K562 (cell line): Measurements from ENCODE around the gene MAP2. TPM values are rescaled to one million over a fixed set of nuclear protein-coding genes. Genes with fewer than 3 reads are reported as not detected.

Experiments
- ATAC-seq: fragments of 200-7000 bp; cut with Tn5 transposase; 3 replicates; pipeline ENCODE4 v1.9.1; 2020; ENCODE audit warnings: moderate library complexity
- BruUV-seq: library from RNA; stranded (reverse); fragments of 400-500 nt; replicated peaks from 2 replicates; lab custom pipeline; 2021; lab: Mats Ljungman, UMichigan
- CTCF ChIA-PET: fragments of 300-600 bp; formaldehyde crosslinking; extraction: SDS; loops from one replicate; lab custom pipeline; 2021; ENCODE audit warnings: low intra/inter-chr PET ratio; lab: Yijun Ruan, JAX
- POLR2A ChIA-PET: fragments of 300-600, 350-650 bp; sonication (Branson Sonifier 250); formaldehyde crosslinking; extraction: SDS; loops from one replicate; lab custom pipeline; 2021; ENCODE audit warnings: antibody characterized with exemption, inconsistent platforms; lab: Yijun Ruan, JAX
- DNase-seq, 4 experiments: peaks; one replicate each; pipeline versions ENCODE4 v3.0.0 to v3.0.0-alpha.2; 2011 to 2018; ENCODE audit warnings: low spot score in 3 of 4, mixed read lengths in 3 of 4; ENCODE audit errors: extremely low read depth in 1 of 4
- FAIRE-seq: peaks from 2 replicates; lab custom pipeline; 2011; peaks lifted over from hg19 to GRCh38; lab: Jason Lieb, UNC
- H2AFZ ChIP-seq: 2 replicates; pipeline ENCODE4 v1.6.0; 2011; ENCODE audit warnings: low read depth, low read length, control low read depth, inconsistent platforms
- H3K27ac ChIP-seq: fragments of 200-600 bp; 3 replicates; pipeline ENCODE4 v1.8.0; 2011; ENCODE audit warnings: low read depth, mild to moderate bottlenecking, control low read depth, inconsistent platforms, low read length, moderate library complexity, mixed read lengths; ENCODE audit errors: extremely low read depth
- H3K27me3 ChIP-seq, 2 experiments: fragments of 300-600 bp in 1 of 2; 2 replicates in 1 of 2; 3 replicates in 1 of 2; pipeline versions ENCODE4 v1.6.0 to v1.8.0; 2011; ENCODE audit warnings: inconsistent platforms in 2 of 2, low read length in 2 of 2, mild to moderate bottlenecking in 1 of 2, mixed read lengths in 1 of 2, moderate library complexity in 1 of 2; ENCODE audit not compliant: control insufficient read depth in 2 of 2, insufficient read depth in 2 of 2
- H3K36me3 ChIP-seq: fragments of 300-600 bp; 3 replicates; pipeline ENCODE4 v1.8.0; 2011; ENCODE audit warnings: mild to moderate bottlenecking, low read length, inconsistent platforms; ENCODE audit not compliant: control insufficient read depth, insufficient read depth
- H3K4me1 ChIP-seq, 2 experiments: fragments of 200-600 bp in 1 of 2; replicated peaks in 1 of 2; 2 replicates in 1 of 2; 3 replicates in 1 of 2; pipeline versions ENCODE4 v1.5.1 to v1.8.0; 2011; ENCODE audit warnings: inconsistent platforms in 2 of 2, low read length in 2 of 2, mild to moderate bottlenecking in 1 of 2, mixed read lengths in 1 of 2, moderate library complexity in 1 of 2; ENCODE audit not compliant: control insufficient read depth in 2 of 2, insufficient read depth in 2 of 2
- H3K4me2 ChIP-seq: 2 replicates; pipeline ENCODE4 v1.6.1; 2011; ENCODE audit warnings: low read length, control low read depth, inconsistent platforms, mixed read lengths; ENCODE audit not compliant: insufficient read depth
- H3K4me3 ChIP-seq: fragments of 200-600 bp; sonication (generic), shearing (Covaris generic); 2 replicates; pipeline ENCODE4 v1.5.1; 2016; ENCODE audit warnings: control low read depth, inconsistent platforms
- H3K79me2 ChIP-seq: fragments of 200-600 bp; 3 replicates; pipeline ENCODE4 v1.8.0; 2011; ENCODE audit warnings: low read length, inconsistent platforms; ENCODE audit not compliant: control insufficient read depth, insufficient read depth
- H3K9ac ChIP-seq, 2 experiments: 2 replicates each; pipeline versions ENCODE4 v1.6.0 to v1.6.1; 2011; ENCODE audit warnings: low read depth in 2 of 2, low read length in 2 of 2, control low read depth in 1 of 2, inconsistent platforms in 1 of 2, mild to moderate bottlenecking in 1 of 2, mixed read lengths in 1 of 2; ENCODE audit not compliant: insufficient read depth in 1 of 2
- H3K9me1 ChIP-seq: one replicate; pipeline ENCODE4 v1.6.0; 2011; ENCODE audit warnings: inconsistent platforms, mild to moderate bottlenecking, low read length, moderate library complexity; ENCODE audit not compliant: control insufficient read depth, insufficient read depth
- H3K9me3 ChIP-seq: replicated peaks from 2 replicates; pipeline ENCODE4 v1.5.1; 2011; ENCODE audit warnings: low read depth, low read length, inconsistent platforms; ENCODE audit not compliant: control insufficient read depth, insufficient read depth
- H4K20me1 ChIP-seq: replicated peaks from 2 replicates; pipeline ENCODE4 v1.6.1; 2011; ENCODE audit warnings: low read length, inconsistent platforms, mixed read lengths; ENCODE audit not compliant: control insufficient read depth, insufficient read depth
- ARID3B ChIP-seq: fragments of 250-450 bp; sonication (Bioruptor Pico); IDR thresholded peaks from 2 replicates; pipeline ENCODE4 v1.4.0; 2020; ENCODE audit warnings: borderline replicate concordance
- ELF1 ChIP-seq: fragments of 200-800 bp; sonication (Bioruptor generic); IDR thresholded peaks from 2 replicates; pipeline ENCODE4 v1.6.1; 2016; ENCODE audit warnings: missing genetic modification characterization, missing compliant biosample characterization
- HNRNPH1 ChIP-seq: fragments of 200-400 bp; formaldehyde crosslinking; optimal IDR thresholded peaks from 2 replicates; pipeline ENCODE3; 2017; ENCODE audit warnings: low read depth, mild to moderate bottlenecking, low read length, moderate library complexity
- LCOR ChIP-seq: sonication (generic); formaldehyde crosslinking; IDR thresholded peaks from 2 replicates; pipeline ENCODE4 v1.8.0; 2022; ENCODE audit warnings: mild to moderate bottlenecking, missing genetic modification reagents
- MECOM ChIP-seq: fragments of 250-450 bp; sonication (Bioruptor Pico); IDR thresholded peaks from 2 replicates; pipeline ENCODE4 v1.8.0; 2022; ENCODE audit warnings: inconsistent platforms
- NFIC ChIP-seq: fragments of 450-650 bp; IDR thresholded peaks from 2 replicates; pipeline ENCODE4 v1.6.1; 2017; ENCODE audit warnings: mild to moderate bottlenecking, inconsistent platforms
- PHB2 ChIP-seq: fragments of 450-650 bp; IDR thresholded peaks from 2 replicates; pipeline ENCODE4 v1.6.1; 2017; ENCODE audit warnings: low read depth
- RBM15 ChIP-seq: fragments of 200-400 bp; formaldehyde crosslinking; IDR thresholded peaks from 2 replicates; pipeline ENCODE4 v1.6.1; 2018; ENCODE audit warnings: mild to moderate bottlenecking, low read length, moderate library complexity; ENCODE audit not compliant: insufficient read depth
- RBM22 ChIP-seq: fragments of 200-400 bp; formaldehyde crosslinking; IDR thresholded peaks from 2 replicates; pipeline ENCODE4 v1.6.1; 2018; ENCODE audit warnings: low read length, low read depth; ENCODE audit not compliant: poor library complexity, severe bottlenecking
- RBM34 ChIP-seq: fragments of 200-400 bp; formaldehyde crosslinking; IDR thresholded peaks from 2 replicates; pipeline ENCODE4 v1.6.1; 2018; ENCODE audit warnings: low read length, borderline replicate concordance; ENCODE audit not compliant: insufficient read depth
- SRSF1 ChIP-seq: fragments of 200-400 bp; formaldehyde crosslinking; IDR thresholded peaks from 2 replicates; pipeline ENCODE4 v1.6.1; 2017; ENCODE audit warnings: mild to moderate bottlenecking, low read depth, low read length, moderate library complexity
- ZNF77 ChIP-seq: fragments of 250-450 bp; sonication (Bioruptor Pico); IDR thresholded peaks from 2 replicates; pipeline ENCODE4 v1.5.0; 2020
- WGBS: fragments of 100-300 bp; shearing (Covaris generic); methylation state at CpG from one replicate; pipeline ENCODE4 v1.1.6; 2016; ENCODE audit warnings: low coverage, mixed read lengths; ENCODE audit not compliant: insufficient coverage; ENCODE audit errors: missing lambda C conversion rate; 5-methylcytosine and 5-hydroxymethylcytosine counted together
- in situ Hi-C: fragments of 300-500 bp; cut with MboI; formaldehyde crosslinking; loops from 4 replicates; pipeline ENCODE4 v1.15.0; 2018; ENCODE audit warnings: inconsistent platforms, mixed read lengths
- intact Hi-C: fragments of 100-400 bp; cut with micrococcal nuclease; formaldehyde crosslinking; loops from 2 replicates; pipeline ENCODE4 v1.14.2; 2022
- polyA plus RNA-seq, 8 experiments: library from polyadenylated mRNA; depleted of rRNA in 4 of 8; stranded (reverse) in 5 of 8; unstranded in 3 of 8; fragments of >200 nt; fragmentation: Nextera tagmentation in 2 of 8; fragmentation: Illumina TruSeq in 1 of 8; extraction: Ambion mirVana in 2 of 8; extraction: Trizol in 1 of 8; gene quantifications; 2 replicates each; pipeline versions ENCODE4 v1.2.1 to v1.2.3, GENCODE V29; 2011 to 2014; ENCODE audit warnings: inconsistent platforms in 1 of 8, missing spikeins in 1 of 8
- total RNA-seq, 7 experiments: library from RNA; depleted of rRNA in 6 of 7; stranded (reverse); fragments of >200 nt in 6 of 7; fragmentation: Illumina TruSeq in 2 of 7; extraction: Trizol in 2 of 7; gene quantifications; 2 replicates each; pipeline versions ENCODE4 v1.2.1 to v1.2.3, GENCODE V29; 2011 to 2021; ENCODE audit warnings: low replicate concordance in 1 of 7
- TF ChIP-seq, protein P1 (sequence below): sonication (generic); formaldehyde crosslinking; IDR thresholded peaks from 2 replicates; pipeline ENCODE4 v1.5.0; 2020; ENCODE audit warnings: missing genetic modification reagents
- TF ChIP-seq, protein P2 (sequence below): fragments of 150-350 bp; IDR thresholded peaks from 2 replicates; pipeline ENCODE4 v1.6.1; 2014; ENCODE audit warnings: low read depth, mild to moderate bottlenecking, low read length, borderline replicate concordance

Gene MAP2
- total and polyA plus RNA-seq, 9 of the 15 experiments (the other 6 are each of a cell fraction or from before 2014, with no cell fraction given) = 0.13 TPM; not detected in 8

DNA sequence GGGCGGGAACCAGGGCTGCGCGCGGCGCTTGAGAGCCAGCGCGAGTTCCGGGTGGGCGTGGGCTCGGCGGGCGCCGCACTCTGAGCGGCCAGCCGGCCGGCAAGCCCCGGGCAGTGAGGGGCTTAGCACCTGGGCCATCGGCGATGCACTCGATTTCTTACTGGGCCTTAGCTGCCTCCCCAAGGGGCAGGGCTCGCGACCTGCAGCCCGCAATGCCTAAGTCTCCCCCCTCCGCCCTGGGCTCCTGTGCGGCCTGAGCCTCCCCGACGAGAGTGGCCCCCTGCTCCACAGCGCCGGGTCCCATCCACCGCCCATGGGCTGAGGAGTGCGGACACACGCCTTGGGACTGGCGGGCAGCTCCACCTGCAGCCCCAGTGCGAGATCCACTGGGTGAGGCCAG, 36.5 kb upstream of the MAP2 start:
- Histone ChIP-seq H3K36me3 (no peaks in the 10 kb centered on the region), H3K27ac (no peak overlapping the region), H2AFZ (no peak overlapping the region), H3K9ac (no peak overlapping the region), H3K79me2 (no peaks in the 10 kb centered on the region), H3K9me1 (no peaks in the 10 kb centered on the region), H3K4me2 (no peak overlapping the region), H3K9me3 (no peaks in the 10 kb centered on the region), H4K20me1 (no peaks in the 10 kb centered on the region), H3K4me1 (no peaks in the 10 kb centered on the region), H3K27me3 (no peaks in the 10 kb centered on the region), H3K4me3 (no peak overlapping the region)
- ChIA-PET POLR2A (no interaction called here), CTCF (no interaction called here)
- intact Hi-C loops (no loop called here), in situ Hi-C loops (no loop called here)
- ATAC-seq (no peak), FAIRE-seq (no peak), DNase-seq (no peak)
- BruUV-seq = no TSS peak
- WGBS = 5% methylated on average over 4 of the region's 34 CpGs
- TF ChIP-seq HNRNPH1 (no peak), RBM22 (no peak), ELF1 (tag) (no peak), ZNF77 (no peak), MECOM (CRISPR knock-in tag) (no peak), PHB2 (no peak), SRSF1 (no peak), NFIC (no peak), ARID3B (CRISPR knock-in tag) (no peak), RBM34 (no peak), RBM15 (no peak), LCOR (CRISPR knock-in tag) (no peak)
- TF ChIP-seq, protein P1, sequence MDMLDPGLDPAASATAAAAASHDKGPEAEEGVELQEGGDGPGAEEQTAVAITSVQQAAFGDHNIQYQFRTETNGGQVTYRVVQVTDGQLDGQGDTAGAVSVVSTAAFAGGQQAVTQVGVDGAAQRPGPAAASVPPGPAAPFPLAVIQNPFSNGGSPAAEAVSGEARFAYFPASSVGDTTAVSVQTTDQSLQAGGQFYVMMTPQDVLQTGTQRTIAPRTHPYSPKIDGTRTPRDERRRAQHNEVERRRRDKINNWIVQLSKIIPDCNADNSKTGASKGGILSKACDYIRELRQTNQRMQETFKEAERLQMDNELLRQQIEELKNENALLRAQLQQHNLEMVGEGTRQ (CRISPR knock-in tag) = no peak
- TF ChIP-seq, protein P2, sequence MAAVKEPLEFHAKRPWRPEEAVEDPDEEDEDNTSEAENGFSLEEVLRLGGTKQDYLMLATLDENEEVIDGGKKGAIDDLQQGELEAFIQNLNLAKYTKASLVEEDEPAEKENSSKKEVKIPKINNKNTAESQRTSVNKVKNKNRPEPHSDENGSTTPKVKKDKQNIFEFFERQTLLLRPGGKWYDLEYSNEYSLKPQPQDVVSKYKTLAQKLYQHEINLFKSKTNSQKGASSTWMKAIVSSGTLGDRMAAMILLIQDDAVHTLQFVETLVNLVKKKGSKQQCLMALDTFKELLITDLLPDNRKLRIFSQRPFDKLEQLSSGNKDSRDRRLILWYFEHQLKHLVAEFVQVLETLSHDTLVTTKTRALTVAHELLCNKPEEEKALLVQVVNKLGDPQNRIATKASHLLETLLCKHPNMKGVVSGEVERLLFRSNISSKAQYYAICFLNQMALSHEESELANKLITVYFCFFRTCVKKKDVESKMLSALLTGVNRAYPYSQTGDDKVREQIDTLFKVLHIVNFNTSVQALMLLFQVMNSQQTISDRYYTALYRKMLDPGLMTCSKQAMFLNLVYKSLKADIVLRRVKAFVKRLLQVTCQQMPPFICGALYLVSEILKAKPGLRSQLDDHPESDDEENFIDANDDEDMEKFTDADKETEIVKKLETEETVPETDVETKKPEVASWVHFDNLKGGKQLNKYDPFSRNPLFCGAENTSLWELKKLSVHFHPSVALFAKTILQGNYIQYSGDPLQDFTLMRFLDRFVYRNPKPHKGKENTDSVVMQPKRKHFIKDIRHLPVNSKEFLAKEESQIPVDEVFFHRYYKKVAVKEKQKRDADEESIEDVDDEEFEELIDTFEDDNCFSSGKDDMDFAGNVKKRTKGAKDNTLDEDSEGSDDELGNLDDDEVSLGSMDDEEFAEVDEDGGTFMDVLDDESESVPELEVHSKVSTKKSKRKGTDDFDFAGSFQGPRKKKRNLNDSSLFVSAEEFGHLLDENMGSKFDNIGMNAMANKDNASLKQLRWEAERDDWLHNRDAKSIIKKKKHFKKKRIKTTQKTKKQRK = no peak
